VCaP (cell line): ENCODE data around the gene KRT76.

ENCODE experiments used
- H3K27ac ChIP-seq: fragments of 450-650 bp; 2 replicates; pipeline ENCODE4 v1.5.1; 2017
- TF ChIP-seq, protein P1 (sequence below): fragments of 450-650 bp; conservative IDR thresholded peaks from 2 replicates; pipeline ENCODE4 v1.5.1; 2017; ENCODE audit warnings: mild to moderate bottlenecking, moderate library complexity

KRT76 gene

DNA sequence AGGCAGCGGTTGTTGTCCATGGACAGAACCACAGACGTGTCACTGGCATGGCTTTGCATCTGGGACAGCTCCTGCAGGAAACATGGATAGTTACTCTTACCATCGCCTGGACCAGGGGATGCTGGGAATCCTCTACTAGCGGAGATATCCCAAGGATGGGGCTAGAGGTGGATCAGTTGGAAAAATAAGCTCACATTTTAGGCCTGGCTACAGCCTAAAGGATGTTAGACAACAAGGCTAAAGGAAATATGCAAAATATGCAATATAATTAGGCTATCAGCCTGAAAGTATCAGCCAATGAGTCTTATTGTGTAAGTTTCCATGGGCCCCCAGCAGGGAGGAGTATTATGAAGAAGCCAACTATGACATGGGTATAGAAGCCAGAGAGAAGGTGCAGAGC lies 5.0 kb downstream of the KRT76 start:
- H3K27ac ChIP-seq = no peak overlapping the region
- TF ChIP-seq, protein P1, sequence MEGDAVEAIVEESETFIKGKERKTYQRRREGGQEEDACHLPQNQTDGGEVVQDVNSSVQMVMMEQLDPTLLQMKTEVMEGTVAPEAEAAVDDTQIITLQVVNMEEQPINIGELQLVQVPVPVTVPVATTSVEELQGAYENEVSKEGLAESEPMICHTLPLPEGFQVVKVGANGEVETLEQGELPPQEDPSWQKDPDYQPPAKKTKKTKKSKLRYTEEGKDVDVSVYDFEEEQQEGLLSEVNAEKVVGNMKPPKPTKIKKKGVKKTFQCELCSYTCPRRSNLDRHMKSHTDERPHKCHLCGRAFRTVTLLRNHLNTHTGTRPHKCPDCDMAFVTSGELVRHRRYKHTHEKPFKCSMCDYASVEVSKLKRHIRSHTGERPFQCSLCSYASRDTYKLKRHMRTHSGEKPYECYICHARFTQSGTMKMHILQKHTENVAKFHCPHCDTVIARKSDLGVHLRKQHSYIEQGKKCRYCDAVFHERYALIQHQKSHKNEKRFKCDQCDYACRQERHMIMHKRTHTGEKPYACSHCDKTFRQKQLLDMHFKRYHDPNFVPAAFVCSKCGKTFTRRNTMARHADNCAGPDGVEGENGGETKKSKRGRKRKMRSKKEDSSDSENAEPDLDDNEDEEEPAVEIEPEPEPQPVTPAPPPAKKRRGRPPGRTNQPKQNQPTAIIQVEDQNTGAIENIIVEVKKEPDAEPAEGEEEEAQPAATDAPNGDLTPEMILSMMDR = no peak

GRCh38 chr12:52771505-52771904 lies 5.6 kb downstream of the KRT76 start:
- H3K27ac ChIP-seq = no peak overlapping the region
- TF ChIP-seq, protein P1 = no peak

GRCh38 chr12:52771088-52771487 lies 6.1 kb downstream of the KRT76 start:
- H3K27ac ChIP-seq = no peak overlapping the region
- TF ChIP-seq, protein P1 = no peak

- TF ChIP-seq, protein P1 = no peak
- H3K27ac ChIP-seq = no peak overlapping the region
Observed at GRCh38 chr12:52769946-52770345, 7.2 kb downstream of the KRT76 start.

GRCh38 chr12:52769354-52769753 lies 7.8 kb downstream of the KRT76 start:
- TF ChIP-seq, protein P1 = no peak
- no peak overlapping the region for H3K27ac ChIP-seq

GRCh38 chr12:52768479-52769200 lies 8.5 kb downstream of the KRT76 start:
- TF ChIP-seq, protein P1 = no peak
- H3K27ac ChIP-seq = no peak overlapping the region

DNA sequence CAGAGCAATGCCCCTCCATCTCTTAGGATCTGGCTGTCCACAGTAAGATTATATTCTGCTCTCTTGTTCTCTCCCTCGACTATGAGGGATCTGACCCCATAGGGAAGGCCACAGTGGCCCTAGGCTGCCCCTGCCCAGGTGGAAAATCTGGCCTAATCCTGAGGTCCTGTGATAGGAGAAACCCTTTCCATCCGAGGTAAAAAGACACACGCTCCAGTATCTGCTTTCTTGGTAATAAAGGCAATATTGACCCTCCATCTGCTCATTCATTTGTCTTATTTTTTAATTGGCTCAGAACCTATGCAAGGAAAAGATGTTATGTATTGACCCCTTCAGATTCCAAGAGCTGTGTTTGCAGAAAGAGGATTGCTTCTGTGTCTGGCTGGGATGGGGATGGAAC lies 9.7 kb downstream of the KRT76 start:
- no peak overlapping the region for H3K27ac ChIP-seq
- TF ChIP-seq, protein P1 = no peak
